ENCODE results near the gene DNMT3B. TPM values are rescaled to one million over a fixed set of nuclear protein-coding genes. Genes with fewer than 3 reads are reported as not detected.
"Not testable (repeated sequence)": the region's sequence is repeated elsewhere in the genome, so short reads cannot be mapped to it uniquely, and the experiment has no call there.

Gene DNMT3B
- total RNA-seq, 2 donors from 2014 or later = 6.3 to 6.5 TPM

DNA sequence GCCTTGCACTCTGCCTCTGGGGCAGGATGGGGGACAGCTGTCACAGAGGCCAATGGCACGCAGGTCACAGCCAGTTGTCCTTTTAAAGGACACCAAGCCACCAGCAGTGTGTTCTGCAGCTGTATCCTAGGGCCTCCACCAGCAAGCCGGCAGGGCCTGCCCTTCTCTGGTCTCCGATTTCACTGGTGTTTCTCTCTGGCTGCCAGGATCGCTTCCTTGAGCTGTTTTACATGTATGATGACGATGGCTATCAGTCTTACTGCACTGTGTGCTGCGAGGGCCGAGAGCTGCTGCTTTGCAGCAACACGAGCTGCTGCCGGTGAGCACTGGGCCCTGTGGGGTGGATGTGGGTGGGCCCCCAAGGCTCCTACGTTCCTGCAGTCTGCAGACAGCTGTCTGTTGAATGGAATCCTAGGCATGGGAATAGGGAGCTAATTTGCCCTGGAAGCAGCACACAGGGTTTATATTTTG, 34.8 kb downstream of the DNMT3B start:
- Histone ChIP-seq H3K9me3 (no peaks in the 10 kb centered on the region), H3K36me3 (replicated peaks in 1 of 2; ENCODE audit: insufficient read depth in 1 of 2, low read depth in 2 of 2) (peaks cover 0 to 3% of the 10 kb centered on the region in 2 donors), H3K27ac (no peak overlapping the region), H3K27me3 (no peaks in the 10 kb centered on the region), H3K4me1 (no peaks in the 10 kb centered on the region), H3K4me3 (no peak overlapping the region)
- intact Hi-C loops (cut with DNase I) = loop anchor here (10.0 kb wide), 1 partner anchor 508 kb away; no protein-coding TSS in a partner anchor
- TF ChIP-seq, protein P1, sequence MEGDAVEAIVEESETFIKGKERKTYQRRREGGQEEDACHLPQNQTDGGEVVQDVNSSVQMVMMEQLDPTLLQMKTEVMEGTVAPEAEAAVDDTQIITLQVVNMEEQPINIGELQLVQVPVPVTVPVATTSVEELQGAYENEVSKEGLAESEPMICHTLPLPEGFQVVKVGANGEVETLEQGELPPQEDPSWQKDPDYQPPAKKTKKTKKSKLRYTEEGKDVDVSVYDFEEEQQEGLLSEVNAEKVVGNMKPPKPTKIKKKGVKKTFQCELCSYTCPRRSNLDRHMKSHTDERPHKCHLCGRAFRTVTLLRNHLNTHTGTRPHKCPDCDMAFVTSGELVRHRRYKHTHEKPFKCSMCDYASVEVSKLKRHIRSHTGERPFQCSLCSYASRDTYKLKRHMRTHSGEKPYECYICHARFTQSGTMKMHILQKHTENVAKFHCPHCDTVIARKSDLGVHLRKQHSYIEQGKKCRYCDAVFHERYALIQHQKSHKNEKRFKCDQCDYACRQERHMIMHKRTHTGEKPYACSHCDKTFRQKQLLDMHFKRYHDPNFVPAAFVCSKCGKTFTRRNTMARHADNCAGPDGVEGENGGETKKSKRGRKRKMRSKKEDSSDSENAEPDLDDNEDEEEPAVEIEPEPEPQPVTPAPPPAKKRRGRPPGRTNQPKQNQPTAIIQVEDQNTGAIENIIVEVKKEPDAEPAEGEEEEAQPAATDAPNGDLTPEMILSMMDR (IDR thresholded peaks at IDR 0.05) = no peak
- no peak for TF ChIP-seq POLR2A (IDR thresholded peaks at IDR 0.05)
- ATAC-seq (no peak), DNase-seq (no peak)
- WGBS, 2 donors = 88 to 94% methylated on average over 9 to 10 of the region's 10 CpGs

DNA sequence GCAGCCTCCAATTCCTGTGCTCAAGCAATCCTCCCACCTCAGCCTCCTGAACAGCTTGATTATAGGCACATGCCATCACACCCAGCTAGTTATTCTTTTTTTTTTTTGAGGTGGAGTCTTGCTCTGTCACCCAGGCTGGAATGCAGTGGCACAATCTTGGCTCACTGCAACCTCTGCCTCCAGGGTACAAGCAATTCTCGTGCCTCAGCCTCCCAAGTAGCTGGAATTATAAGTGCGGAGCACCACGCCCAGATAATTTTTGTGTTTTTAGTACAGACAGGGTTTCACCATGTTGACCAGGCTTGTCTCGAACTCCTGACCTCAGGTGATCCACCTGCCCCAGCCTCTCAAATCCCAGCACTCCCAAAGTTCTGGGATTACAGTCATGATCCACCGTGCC, 35.4 kb downstream of the DNMT3B start:
- not testable (repeated sequence) for H3K4me1 ChIP-seq; H3K36me3 ChIP-seq (replicated peaks in 1 of 2; ENCODE audit: insufficient read depth in 1 of 2, low read depth in 2 of 2); DNase-seq; H3K27me3 ChIP-seq; H3K9me3 ChIP-seq; H3K4me3 ChIP-seq; ATAC-seq; H3K27ac ChIP-seq
- WGBS, 2 donors = 92 to 99% methylated on average over 5 of the region's 5 CpGs
- intact Hi-C loops (cut with DNase I) = loop anchor here (10.0 kb wide), 1 partner anchor 507 kb away; no protein-coding TSS in a partner anchor

DNA sequence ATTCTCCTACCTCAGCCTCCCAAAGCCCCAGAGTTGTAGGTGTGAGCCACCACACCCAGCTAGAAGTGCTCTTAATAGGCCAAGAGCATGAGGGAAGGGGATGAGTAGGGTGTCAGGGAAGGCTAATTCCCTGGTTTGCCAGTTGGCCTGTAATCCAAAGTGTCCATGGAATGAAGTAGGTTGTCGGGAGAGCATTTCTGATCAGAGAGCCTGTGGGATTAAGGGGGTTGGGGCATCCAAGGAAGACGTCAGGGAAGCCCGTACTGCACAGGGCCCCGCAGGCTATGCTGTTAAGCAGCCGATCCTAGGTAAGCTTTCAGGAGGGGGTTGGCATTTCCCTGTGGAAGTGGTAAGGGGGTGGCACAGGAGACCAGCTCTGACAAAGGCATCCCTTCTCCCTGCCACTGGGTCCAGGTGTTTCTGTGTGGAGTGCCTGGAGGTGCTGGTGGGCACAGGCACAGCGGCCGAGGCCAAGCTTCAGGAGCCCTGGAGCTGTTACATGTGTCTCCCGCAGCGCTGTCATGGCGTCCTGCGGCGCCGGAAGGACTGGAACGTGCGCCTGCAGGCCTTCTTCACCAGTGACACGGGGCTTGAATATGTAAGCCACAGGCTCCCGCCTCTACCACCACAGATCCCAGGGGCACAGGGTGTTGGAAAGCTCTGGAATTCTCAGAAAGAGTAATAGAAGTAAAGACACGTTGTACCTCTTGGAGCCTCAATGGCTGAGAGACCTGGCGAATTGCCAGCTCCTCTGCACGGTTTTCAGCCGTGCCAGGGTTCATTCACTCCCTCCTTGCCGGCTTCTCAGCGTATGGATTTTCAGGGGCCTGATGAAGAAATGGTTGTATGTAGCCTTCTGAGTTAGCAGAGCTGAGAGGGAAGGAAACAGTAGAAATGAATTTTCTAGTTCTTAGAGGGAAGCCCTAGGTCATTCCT, 36.1 kb downstream of the DNMT3B start:
- Histone ChIP-seq H3K9me3 (no peaks in the 10 kb centered on the region), H3K27ac (no peak overlapping the region), H3K27me3 (no peaks in the 10 kb centered on the region), H3K36me3 (replicated peaks in 1 of 2; ENCODE audit: insufficient read depth in 1 of 2, low read depth in 2 of 2) (peaks cover 0 to 5% of the 10 kb centered on the region in 2 donors), H3K4me3 (no peak overlapping the region), H3K4me1 (no peaks in the 10 kb centered on the region)
- no peak for ATAC-seq
- 84 to 91% methylated on average over 20 to 23 of the region's 23 CpGs for WGBS, 2 donors
- TF ChIP-seq, protein P1 (IDR thresholded peaks at IDR 0.05) = no peak
- no peak for TF ChIP-seq POLR2A (IDR thresholded peaks at IDR 0.05)
- intact Hi-C loops (cut with DNase I) = loop anchor here (10.0 kb wide), 1 partner anchor 506 kb away; no protein-coding TSS in a partner anchor
- no peak for DNase-seq

DNA sequence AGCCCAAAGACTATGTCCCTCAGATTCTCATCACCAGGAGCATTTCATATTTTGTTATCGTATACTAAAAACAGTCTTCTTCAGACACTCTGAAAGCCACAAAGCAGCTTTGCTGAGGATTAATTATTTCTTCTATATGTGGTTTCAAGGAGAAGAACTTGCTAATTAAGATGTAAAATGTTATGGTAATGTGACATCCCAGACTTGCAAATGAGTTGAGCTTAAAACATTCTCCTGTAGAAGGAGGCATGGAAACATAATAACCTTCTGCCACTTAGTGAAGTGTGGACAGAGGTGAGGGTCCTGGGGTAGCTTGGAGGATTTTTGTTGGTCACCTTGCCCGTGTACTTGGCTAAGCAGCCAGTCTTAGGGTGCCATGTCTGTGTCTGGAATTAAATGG, 40.9 kb downstream of the DNMT3B start:
- H3K4me3 ChIP-seq = no peak overlapping the region
- DNase-seq = no peak
- no peak for ATAC-seq
- H3K27me3 ChIP-seq = no peaks in the 10 kb centered on the region
- no peaks in the 10 kb centered on the region for H3K9me3 ChIP-seq
- TF ChIP-seq POLR2A (IDR thresholded peaks at IDR 0.05) = no peak
- TF ChIP-seq, protein P1 (IDR thresholded peaks at IDR 0.05) = no peak
- no peaks in the 10 kb centered on the region for H3K4me1 ChIP-seq
- 84 to 100% methylated on average over 2 of the region's 2 CpGs for WGBS, 2 donors
- intact Hi-C loops (cut with DNase I) = no loop called here
- no peak overlapping the region for H3K27ac ChIP-seq
- peaks cover 0 to 5% of the 10 kb centered on the region in 2 donors for H3K36me3 ChIP-seq (replicated peaks in 1 of 2; ENCODE audit: insufficient read depth in 1 of 2, low read depth in 2 of 2)

DNA sequence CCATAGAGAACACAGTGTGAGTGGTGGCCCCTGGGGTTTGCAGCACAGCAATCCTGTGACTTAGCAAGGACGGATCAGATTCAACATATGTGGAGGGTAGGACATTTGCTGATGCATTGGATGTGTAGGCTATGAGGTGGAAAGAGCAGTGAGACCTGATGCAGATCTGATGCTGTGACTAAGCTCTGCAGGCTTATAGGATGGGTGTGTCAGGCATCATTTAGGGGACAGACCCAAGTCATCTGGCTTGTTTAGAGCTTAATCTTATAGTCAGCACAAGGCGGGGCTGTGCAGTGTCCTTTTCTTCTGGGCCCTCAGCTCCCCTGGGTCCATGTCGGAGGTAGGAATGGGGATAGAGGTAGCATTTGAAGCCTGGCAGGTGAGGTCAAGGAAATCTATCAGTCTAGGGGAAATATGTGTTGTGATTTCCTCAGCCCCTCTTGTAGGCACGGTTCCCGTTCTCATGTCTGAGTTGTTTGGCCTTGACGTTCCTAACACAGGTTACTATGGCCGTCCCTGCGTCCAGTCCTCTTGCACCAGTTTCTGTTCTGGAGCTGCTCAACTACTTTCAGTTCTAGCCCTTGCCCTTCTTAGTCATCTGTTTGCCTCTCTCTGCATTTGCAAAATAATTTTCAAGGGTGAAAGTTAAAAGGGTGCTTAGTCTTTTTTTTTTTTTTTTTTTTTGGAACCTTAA, 42.0 kb downstream of the DNMT3B start:
- Histone ChIP-seq H3K4me3 (no peak overlapping the region), H3K4me1 (no peaks in the 10 kb centered on the region), H3K27me3 (no peaks in the 10 kb centered on the region), H3K27ac (no peak overlapping the region), H3K36me3 (replicated peaks in 1 of 2; ENCODE audit: insufficient read depth in 1 of 2, low read depth in 2 of 2) (peaks cover 0 to 5% of the 10 kb centered on the region in 2 donors), H3K9me3 (no peaks in the 10 kb centered on the region)
- ATAC-seq (no peak), DNase-seq (no peak)
- no peak for TF ChIP-seq POLR2A (IDR thresholded peaks at IDR 0.05)
- TF ChIP-seq, protein P1 (IDR thresholded peaks at IDR 0.05) = no peak
- 88 to 89% methylated on average over 8 of the region's 8 CpGs for WGBS, 2 donors
- intact Hi-C loops (cut with DNase I) = no loop called here

All from body of pancreas (tissue), 4 donors.